MM.1S (cell line): ENCODE measurements around the gene MYO9B.

Experiments
- CTCF ChIP-seq: fragments of 300-600 bp; sonication (generic); IDR thresholded peaks from 2 replicates; pipeline ENCODE4 v1.5.1; 2016; ENCODE audit warnings: antibody characterized with exemption, low read length, mixed read lengths
- EZH2 ChIP-seq: fragments of 300-600 bp; sonication (generic); optimal IDR thresholded peaks from 2 replicates; pipeline ENCODE3; 2017; ENCODE audit warnings: low read depth, mild to moderate bottlenecking, antibody characterized with exemption, low read length, mixed read lengths

DNA sequence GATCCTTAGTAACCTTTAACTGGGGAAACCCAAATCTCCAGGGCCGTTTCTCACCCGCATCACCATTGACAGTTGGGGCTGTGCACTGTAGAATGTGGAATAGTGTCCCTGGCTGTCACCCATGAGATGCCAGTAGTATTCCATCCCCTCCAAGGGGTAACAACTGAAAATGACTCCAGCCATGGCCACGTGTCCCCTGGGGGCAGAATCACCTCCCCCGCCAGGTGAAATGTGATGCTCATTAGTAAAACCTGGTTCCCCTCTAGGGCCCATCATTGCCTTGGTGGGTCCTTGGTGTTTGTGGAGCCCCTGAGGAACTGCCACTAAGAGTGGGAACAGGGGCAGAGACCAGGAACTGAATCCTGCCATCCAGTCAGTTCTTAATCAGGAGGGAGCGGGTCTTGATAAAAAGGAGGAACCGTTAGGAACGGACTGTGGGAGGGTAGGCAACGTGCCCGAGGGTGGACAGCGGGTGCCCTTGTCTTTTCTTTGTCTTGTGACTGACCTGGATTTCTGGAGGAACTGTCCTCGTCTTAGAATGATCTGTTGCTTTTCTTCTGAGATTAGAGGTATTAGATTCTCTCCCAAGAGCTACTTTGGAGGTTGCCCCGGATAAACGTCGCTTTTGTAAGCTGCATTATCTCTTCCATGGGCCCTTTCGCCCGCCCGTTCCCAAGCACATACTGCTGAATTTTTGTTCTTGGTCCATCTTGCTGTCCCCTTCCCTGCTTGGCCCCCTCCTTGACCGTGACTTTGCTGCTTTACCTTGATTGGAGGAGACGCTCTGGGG, 3.5 kb downstream of the MYO9B start:
- TF ChIP-seq CTCF (no peak), EZH2 (no peak)
